NCI-H345 treated with DMSO at 0.1 percent for 48 hours (cell line): ENCODE results near the gene NR2E3.

Source experiments
- DNase-seq: peaks from one replicate; lab custom pipeline; 2025; ENCODE audit not compliant: unreplicated experiment; lab: John Stamatoyannopoulos, UW

NR2E3 gene

GRCh38 chr15:71810256-71811035, at the start of gene NR2E3:
TSS of gene NR2E3 (plus strand) at chr15:71810554. CDS start at chr15:71810744, 190 bp downstream.
- DNase-seq = no peak

DNA sequence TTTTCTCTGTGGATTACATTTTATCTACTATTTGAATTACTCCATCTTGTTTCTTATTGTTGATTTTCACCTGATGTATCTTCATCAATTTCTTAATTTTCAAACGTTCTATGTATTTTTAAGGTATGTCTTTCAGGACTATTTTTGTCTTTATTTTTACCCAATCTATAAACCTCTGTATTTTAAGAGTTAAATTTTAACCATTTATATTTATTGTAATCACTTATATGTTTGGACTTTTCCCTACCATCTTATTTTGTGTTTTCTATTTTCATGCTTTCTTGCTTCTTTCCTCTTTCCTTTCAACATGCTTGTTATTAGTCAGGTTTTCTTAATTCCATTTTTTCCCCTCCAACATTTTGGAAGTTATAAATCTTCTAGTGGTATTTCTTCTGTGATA, 49.5 kb upstream of the NR2E3 start:
- DNase-seq = no peak

DNA sequence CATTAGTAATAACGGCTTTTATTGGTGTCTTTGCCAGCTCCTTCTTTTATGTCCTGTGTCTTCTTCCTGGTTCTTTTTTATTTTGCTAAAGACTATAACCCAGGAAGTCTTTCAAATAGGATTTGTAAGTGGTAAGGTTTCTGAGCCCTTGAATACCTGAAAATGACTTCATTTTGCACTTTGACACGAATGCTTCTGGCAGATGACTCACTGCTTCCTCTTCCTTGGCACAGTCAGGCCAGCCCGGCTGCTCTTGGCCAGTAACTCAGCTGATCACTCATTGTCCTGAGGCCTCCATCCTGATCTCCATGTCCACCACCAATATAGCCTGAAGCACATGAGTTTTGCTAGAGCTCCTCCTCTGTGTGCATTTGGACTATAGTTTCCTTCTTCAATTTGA, 48.7 kb upstream of the NR2E3 start:
- no peak for DNase-seq

GRCh38 chr15:71768184-71768583, 42.2 kb upstream of the NR2E3 start:
- DNase-seq = no peak

GRCh38 chr15:71773206-71773859, 37.0 kb upstream of the NR2E3 start:
- DNase-seq = no peak

GRCh38 chr15:71775856-71776255, 34.5 kb upstream of the NR2E3 start:
- DNase-seq = no peak

- no peak for DNase-seq
These were observed 34.0 kb upstream of the NR2E3 start for GRCh38 chr15:71776304-71776703.

DNA sequence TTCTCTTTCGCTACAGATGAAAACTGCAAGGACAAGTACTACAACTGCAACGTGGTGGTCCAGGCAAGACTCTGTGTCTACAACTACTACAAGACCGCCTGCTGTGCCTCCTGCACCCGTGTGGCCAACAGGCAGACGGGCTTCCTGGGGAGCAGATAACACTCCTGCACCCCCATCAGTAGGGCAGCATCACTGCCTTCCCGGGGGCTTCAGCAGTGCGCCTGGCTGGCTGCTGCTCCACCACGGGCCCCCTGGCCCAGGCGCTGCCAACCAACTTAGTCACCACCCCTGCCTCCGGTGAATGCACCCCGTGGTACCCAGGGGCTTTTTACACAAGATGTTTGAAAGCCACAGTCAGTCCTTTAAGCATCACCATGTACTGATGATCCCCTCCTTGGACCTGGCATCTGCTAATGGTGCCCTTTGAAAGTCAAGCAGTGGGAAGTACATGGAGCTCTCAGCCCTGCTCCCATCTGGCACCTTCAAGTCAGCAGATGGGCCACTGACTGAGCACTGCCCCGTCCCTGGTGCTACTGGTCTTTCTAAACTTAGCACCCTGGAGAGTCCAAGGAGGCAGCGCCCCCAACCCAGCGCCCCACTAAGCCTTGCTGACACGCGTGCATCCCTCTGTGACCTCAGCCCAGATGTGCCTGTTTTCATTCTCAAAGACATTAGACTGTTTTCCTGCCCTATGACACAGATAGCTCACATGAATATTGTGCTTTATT, 33.0 kb upstream of the NR2E3 start:
- DNase-seq = no peak

- no peak for DNase-seq
These were observed 31.1 kb upstream of the NR2E3 start for GRCh38 chr15:71779073-71779797.

- peak; percentile 2 for DNase-seq
These were observed 30.0 kb upstream of the NR2E3 start for GRCh38 chr15:71780115-71780976.

DNA sequence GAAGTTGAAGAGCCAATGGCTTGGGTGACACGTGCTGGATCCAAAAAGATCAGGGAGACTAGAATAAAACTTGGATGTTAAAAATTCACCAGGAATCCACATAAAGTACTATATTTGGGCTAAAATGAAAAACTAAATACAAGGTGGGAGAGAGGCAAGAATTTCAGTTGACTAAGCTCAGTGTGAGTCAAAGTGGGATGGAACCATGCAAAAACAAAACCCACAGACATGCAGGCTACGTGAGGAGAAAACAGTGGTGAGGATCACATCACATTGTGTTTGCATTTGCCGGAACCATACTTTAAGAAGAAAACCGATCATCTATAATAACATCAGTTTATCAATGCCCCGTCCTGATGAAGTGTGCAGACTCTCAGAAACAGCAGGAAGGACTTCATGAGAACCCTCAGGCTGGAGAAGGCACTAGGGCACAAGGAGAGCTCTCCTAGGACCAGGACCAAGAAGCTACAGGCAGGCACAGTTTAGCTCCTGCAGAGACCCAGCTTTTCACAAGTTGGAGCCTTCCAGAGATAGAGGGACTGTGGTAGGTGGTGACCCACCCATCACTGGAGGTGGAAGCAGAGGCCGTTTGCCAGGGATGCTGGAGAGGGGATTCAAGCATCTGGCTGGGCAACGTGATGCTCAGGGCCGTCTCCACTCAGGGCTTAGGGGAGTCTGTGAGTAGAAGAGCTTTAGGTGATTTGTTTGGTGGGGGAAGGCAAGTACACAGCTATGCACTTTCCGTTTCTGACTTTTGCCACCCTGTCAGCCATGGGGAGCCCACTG, 29.0 kb upstream of the NR2E3 start:
- DNase-seq = no peak

DNA sequence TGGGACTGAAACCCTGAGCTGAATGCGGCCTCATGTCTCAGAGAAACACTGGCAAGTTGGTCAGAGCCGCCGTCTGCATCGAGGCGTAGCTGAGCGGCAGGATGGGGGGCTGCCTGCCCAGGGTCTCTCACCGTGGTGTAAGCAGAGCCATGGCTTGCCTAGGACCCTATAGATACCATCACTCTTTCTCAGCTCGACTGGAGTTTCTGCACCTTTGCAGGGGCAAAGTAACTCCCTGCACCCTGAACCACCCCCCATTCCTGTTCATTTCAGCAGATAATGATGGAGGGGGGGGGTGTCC, 28.4 kb upstream of the NR2E3 start:
- DNase-seq = no peak

- DNase-seq = no peak
These were observed 27.8 kb upstream of the NR2E3 start for GRCh38 chr15:71782422-71783165.

DNA sequence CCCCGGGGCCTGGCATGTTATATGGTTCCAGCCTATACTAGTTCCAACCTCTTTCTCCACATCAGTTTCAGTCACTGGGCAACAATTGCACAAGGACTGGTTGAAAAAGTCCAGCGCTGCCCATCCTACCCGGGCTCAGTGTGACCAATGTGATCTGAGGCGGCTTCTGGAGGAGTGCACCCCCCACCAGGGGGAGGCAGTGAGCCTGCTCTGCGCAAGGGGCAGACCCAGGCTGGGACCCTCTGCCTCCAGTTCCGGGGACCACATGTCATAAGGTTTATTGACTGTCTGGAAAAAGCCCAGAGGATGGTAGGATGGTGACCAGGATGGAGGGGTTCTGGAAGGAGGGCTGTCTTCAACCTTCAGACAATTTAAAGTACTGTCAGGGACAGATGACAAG, 25.6 kb upstream of the NR2E3 start:
- DNase-seq = no peak

GRCh38 chr15:71785996-71786395, 24.4 kb upstream of the NR2E3 start:
- no peak for DNase-seq

DNA sequence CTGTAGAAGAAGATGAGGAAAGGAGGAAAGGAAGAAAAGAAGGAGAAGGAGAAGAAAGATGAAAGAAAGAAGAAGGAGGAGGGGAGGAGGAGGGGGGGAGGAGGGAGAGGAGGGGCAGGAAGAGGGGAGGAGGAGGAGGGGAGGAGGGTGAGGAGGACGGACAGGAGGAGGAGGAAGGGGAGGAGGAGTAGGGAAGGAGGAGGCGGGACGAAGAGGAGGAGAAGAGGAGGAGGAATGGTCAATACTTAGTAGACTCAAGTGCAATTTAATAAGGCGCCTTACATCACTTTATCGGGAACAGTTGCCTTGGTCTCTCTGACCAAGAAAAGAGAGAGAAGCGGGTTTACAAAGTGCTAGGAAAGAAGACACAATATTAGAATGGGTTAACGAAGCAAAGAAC, 23.7 kb upstream of the NR2E3 start:
- DNase-seq = no peak

GRCh38 chr15:71788646-71789579, 21.4 kb upstream of the NR2E3 start:
- no peak for DNase-seq

GRCh38 chr15:71789616-71790015, 20.7 kb upstream of the NR2E3 start:
- DNase-seq = no peak
